GM23338 (cell line): Measurements from ENCODE around the gene FKBP7.

Experiments used
- CREB1 ChIP-seq: fragments of 250-450 bp; sonication (Bioruptor Pico); IDR thresholded peaks from 2 replicates; pipeline ENCODE4 v1.5.0; 2020; ENCODE audit warnings: low read depth, mild to moderate bottlenecking, moderate library complexity
- EZH2 ChIP-seq: fragments of 200-600 bp; sonication (generic); IDR thresholded peaks from one replicate; pipeline ENCODE4 v1.8.0; 2017; ENCODE audit warnings: antibody characterized with exemption, mild to moderate bottlenecking, low read depth; ENCODE audit not compliant: unreplicated experiment
- EZH2phosphoT487 ChIP-seq: fragments of 200-600 bp; sonication (generic); IDR thresholded peaks from one replicate; pipeline ENCODE4 v1.8.1; 2018; ENCODE audit warnings: antibody characterized with exemption; ENCODE audit not compliant: unreplicated experiment
- NANOG ChIP-seq: IDR thresholded peaks from 2 replicates; pipeline ENCODE4 v1.6.1; 2016; ENCODE audit warnings: antibody characterized with exemption, borderline replicate concordance
- POLR2AphosphoS5 ChIP-seq: IDR thresholded peaks from 2 replicates; pipeline ENCODE4 v1.6.1; 2016; ENCODE audit warnings: antibody characterized with exemption, low read depth
- STAT1 ChIP-seq: IDR thresholded peaks from one replicate; pipeline ENCODE4 v1.6.1; 2016; ENCODE audit warnings: antibody characterized with exemption; ENCODE audit not compliant: unreplicated experiment
- ZNF114 ChIP-seq: fragments of 250-450 bp; sonication (Bioruptor Pico); IDR thresholded peaks from 2 replicates; pipeline ENCODE4 v1.5.0; 2020; ENCODE audit warnings: mild to moderate bottlenecking, moderate library complexity
- TF ChIP-seq, protein P1 (sequence below), 2 experiments: fragments of 200-600 bp in 1 of 2; sonication (generic) in 1 of 2; conservative IDR thresholded peaks; 2 replicates each; pipeline versions ENCODE4 v1.5.1 to v1.6.1; 2016 to 2017; ENCODE audit warnings: antibody characterized with exemption in 2 of 2, low read depth in 2 of 2, mild to moderate bottlenecking in 2 of 2, moderate library complexity in 1 of 2
- TF ChIP-seq, protein P2 (sequence below): IDR thresholded peaks from one replicate; pipeline ENCODE4 v1.6.1; 2018; ENCODE audit warnings: antibody characterized with exemption; ENCODE audit not compliant: unreplicated experiment

DNA sequence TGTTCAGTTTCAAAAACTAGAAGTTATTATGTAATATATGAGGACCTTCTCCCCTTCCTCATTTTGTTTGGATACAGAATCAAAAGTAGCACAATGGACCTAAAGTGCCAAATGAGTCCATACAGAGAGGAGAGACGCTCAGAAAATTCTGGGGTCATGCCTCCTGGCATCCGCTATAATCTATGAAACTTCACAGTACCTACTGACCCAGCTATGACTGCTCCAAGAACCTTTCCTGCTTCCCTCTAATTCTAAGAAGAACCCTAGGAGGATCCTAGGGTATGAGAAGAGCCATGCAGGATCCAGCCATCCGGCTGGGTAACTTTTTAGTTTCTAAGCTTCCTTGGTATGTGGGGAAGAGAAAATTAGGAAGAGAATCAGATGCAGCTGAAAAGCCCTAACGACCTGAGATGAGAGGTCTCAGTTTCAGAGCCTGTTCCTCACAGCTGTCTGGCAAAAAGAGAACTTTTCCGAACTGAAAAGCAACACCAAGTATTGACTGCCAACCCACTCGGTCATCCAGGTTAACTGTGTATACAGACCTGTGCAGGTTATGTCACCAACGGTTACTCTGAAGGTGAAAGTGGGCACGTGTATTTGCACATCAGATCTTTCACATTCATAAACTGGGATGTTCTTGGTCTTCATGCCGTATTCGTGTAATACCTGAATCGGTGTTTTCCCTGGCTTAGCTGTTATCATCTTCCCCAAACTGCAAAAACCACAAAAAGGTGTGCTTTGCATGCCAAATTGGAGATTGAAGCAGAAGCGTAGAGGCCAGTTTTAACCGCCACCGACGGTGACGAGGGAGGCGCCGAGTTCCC, 28.5 kb downstream of the FKBP7 start:
- TF ChIP-seq EZH2 (no peak), CREB1 (no peak), POLR2AphosphoS5 (no peak), NANOG (no peak), EZH2phosphoT487 (no peak), STAT1 (no peak), ZNF114 (no peak)
- TF ChIP-seq, protein P1, sequence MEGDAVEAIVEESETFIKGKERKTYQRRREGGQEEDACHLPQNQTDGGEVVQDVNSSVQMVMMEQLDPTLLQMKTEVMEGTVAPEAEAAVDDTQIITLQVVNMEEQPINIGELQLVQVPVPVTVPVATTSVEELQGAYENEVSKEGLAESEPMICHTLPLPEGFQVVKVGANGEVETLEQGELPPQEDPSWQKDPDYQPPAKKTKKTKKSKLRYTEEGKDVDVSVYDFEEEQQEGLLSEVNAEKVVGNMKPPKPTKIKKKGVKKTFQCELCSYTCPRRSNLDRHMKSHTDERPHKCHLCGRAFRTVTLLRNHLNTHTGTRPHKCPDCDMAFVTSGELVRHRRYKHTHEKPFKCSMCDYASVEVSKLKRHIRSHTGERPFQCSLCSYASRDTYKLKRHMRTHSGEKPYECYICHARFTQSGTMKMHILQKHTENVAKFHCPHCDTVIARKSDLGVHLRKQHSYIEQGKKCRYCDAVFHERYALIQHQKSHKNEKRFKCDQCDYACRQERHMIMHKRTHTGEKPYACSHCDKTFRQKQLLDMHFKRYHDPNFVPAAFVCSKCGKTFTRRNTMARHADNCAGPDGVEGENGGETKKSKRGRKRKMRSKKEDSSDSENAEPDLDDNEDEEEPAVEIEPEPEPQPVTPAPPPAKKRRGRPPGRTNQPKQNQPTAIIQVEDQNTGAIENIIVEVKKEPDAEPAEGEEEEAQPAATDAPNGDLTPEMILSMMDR (conservative IDR thresholded peaks at IDR 0.05; ENCODE audit: low read depth in 2 of 2): no peak
- TF ChIP-seq, protein P2, sequence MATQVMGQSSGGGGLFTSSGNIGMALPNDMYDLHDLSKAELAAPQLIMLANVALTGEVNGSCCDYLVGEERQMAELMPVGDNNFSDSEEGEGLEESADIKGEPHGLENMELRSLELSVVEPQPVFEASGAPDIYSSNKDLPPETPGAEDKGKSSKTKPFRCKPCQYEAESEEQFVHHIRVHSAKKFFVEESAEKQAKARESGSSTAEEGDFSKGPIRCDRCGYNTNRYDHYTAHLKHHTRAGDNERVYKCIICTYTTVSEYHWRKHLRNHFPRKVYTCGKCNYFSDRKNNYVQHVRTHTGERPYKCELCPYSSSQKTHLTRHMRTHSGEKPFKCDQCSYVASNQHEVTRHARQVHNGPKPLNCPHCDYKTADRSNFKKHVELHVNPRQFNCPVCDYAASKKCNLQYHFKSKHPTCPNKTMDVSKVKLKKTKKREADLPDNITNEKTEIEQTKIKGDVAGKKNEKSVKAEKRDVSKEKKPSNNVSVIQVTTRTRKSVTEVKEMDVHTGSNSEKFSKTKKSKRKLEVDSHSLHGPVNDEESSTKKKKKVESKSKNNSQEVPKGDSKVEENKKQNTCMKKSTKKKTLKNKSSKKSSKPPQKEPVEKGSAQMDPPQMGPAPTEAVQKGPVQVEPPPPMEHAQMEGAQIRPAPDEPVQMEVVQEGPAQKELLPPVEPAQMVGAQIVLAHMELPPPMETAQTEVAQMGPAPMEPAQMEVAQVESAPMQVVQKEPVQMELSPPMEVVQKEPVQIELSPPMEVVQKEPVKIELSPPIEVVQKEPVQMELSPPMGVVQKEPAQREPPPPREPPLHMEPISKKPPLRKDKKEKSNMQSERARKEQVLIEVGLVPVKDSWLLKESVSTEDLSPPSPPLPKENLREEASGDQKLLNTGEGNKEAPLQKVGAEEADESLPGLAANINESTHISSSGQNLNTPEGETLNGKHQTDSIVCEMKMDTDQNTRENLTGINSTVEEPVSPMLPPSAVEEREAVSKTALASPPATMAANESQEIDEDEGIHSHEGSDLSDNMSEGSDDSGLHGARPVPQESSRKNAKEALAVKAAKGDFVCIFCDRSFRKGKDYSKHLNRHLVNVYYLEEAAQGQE: no peak
